Subcutaneous preadipocyte (primary cell): ENCODE measurements around the gene PRSS35. TPM values are rescaled to one million over a fixed set of nuclear protein-coding genes. Genes with fewer than 3 reads are reported as not detected.

Experiments used
- total RNA-seq: library from RNA; depleted of rRNA; stranded (reverse); fragments of >200 nt; gene quantifications from 2 replicates; pipeline ENCODE4 v1.2.3, GENCODE V29; 2012

Gene PRSS35
- total RNA-seq: 0.20 and 0.37 TPM in 2 replicates

GRCh38 chr6:83511901-83512681, at the start of gene PRSS35:
TSS of gene PRSS35 (plus strand) at chr6:83512534. CDS start at chr6:83523442, 10,908 bp downstream.

Other genes with a start within 250 kb of the PRSS35 start
- 14.3 and 23.5 TPM in 2 replicates for gene ME1, start 81.5 kb upstream of the PRSS35 start, total RNA-seq
- gene SNAP91, start 196.6 kb downstream of the PRSS35 start, total RNA-seq: not detected in 2 replicates